Ovary (tissue), 9 donors: ENCODE results near the gene ST3GAL5. TPM values are rescaled to one million over a fixed set of nuclear protein-coding genes. Genes with fewer than 3 reads are reported as not detected.

Experiments
- DNase-seq, 5 donors: peaks; one replicate each; pipeline ENCODE4 v3.0.0-alpha.2; 2019 to 2020
- H3K27ac ChIP-seq, 2 donors: fragments of 200-600 bp; one replicate each; pipeline versions ENCODE4 v1.5.1 to v1.8.0; 2019 to 2022
- H3K27me3 ChIP-seq: fragments of 200-600 bp; one replicate; pipeline ENCODE4 v1.8.0; 2022
- H3K36me3 ChIP-seq: fragments of 200-600 bp; sonication (generic); one replicate; pipeline ENCODE4 v1.5.1; 2019
- H3K4me1 ChIP-seq: one replicate; pipeline ENCODE4 v1.8.1; 2013; ENCODE audit warnings: mild to moderate bottlenecking, moderate library complexity; ENCODE audit not compliant: insufficient read depth
- H3K4me3 ChIP-seq: fragments of 200-600 bp; sonication (generic); one replicate; pipeline ENCODE4 v1.5.1; 2017
- H3K9me3 ChIP-seq, 2 donors: fragments of 200-600 bp in 1 of 2; sonication (generic) in 1 of 2; one replicate each; pipeline versions ENCODE4 v1.5.1 to v1.8.1; 2013 to 2019; ENCODE audit warnings: mild to moderate bottlenecking in 1 of 2, moderate library complexity in 1 of 2
- EP300 ChIP-seq: sonication (generic); formaldehyde crosslinking; IDR thresholded peaks from one replicate; pipeline ENCODE4 v1.6.1; 2017; ENCODE audit warnings: antibody characterized with exemption
- POLR2A ChIP-seq: fragments of 450-650 bp; IDR thresholded peaks from one replicate; pipeline ENCODE4 v1.6.1; 2017; ENCODE audit warnings: antibody characterized with exemption, mild to moderate bottlenecking, moderate library complexity
- WGBS, 3 donors: extraction: QIAGEN DNeasy Blood & Tissue Kit in 1 of 3; methylation state at CpG; one replicate each; pipeline versions ENCODE4 v1.1.5 to v1.1.7; 2013 to 2017; 5-methylcytosine and 5-hydroxymethylcytosine counted together
- intact Hi-C, 4 donors: fragments of 100-400 bp; cut with DNase I; formaldehyde crosslinking; loops; one replicate each; pipeline versions ENCODE4 v1.11.0 to v1.15.1; 2022 to 2023
- polyA plus RNA-seq, 2 donors: library from polyadenylated mRNA; stranded (reverse); fragments of 200-250 nt in 1 of 2; fragments of 350-450 nt in 1 of 2; fragmentation: Illumina TruSeq in 1 of 2; extraction: RNeasy Lipid Tissue Mini Kit (QIAGEN cat#74804) in 1 of 2; gene quantifications; one replicate each; pipeline ENCODE4 v1.2.3, GENCODE V29; 2013 to 2014
- total RNA-seq, 7 donors: library from RNA; depleted of rRNA in 2 of 7; stranded (reverse); fragments of >200 nt in 2 of 7; fragmentation: NEBNext Ultra II Directional in 3 of 7; extraction: Animal tissue kit (Norgen Biotek cat#: 25700) in 3 of 7; gene quantifications; one replicate each; pipeline versions ENCODE4 v1.1.0 to v1.2.4, GENCODE V29; 2016 to 2023
- TF ChIP-seq, protein P1 (sequence below), 3 donors: fragments of 450-650 bp in 2 of 3; fragments of 200-600 bp in 1 of 3; IDR thresholded peaks; one replicate each; pipeline versions ENCODE4 v1.5.1 to v1.8.0; 2016 to 2022; ENCODE audit warnings: antibody characterized with exemption in 3 of 3, mild to moderate bottlenecking in 1 of 3
- donor health status: DM: no; HTN: no; CAD: no; lungs with moderate emphysema.
- donor health status: DM: no; HTN: no; CAD: no.
- donor health status: Bipolar disorder and iron deficiency.
- donor health status: DM: yes; HTN: yes; CAD: no.
- donor health status: DM: no; HTN: no; CAD: no.
- donor health status: DM: yes; HTN: yes; CAD: no.

The ST3GAL5 gene
- total and polyA plus RNA-seq, 9 donors, result 11.6 to 52.7 (median 22.2) TPM

DNA sequence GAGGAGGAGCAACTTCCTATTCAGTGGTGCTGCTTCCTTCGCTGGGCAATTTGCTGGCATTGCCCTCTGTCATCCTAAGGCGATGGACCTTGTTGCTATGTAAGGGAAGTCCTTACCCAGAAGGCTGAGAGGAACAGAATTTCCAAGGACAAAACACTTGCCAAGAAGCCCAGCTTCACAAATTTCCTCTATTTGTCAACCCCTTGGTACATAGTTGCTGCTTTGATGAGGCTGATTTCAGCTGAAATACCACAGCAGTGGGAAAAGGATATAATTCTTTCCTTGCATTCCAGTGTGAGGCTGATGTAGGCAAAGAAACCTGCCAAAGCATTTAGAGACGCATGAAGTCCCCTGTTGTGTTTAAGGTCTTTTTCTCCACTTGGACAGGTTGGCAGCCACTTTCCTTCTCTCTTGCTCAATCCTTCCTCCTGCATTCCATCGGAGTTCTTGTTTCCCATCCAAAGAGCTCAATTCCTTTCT, 16.4 kb upstream of the ST3GAL5 start:
- Histone ChIP-seq H3K9me3 (no peaks in the 10 kb centered on the region), H3K4me1 (peaks cover 10% of the 10 kb centered on the region), H3K36me3 (no peaks in the 10 kb centered on the region), H3K27me3 (no peaks in the 10 kb centered on the region), H3K27ac (peak overlapping the region in 1 of 2 donors; percentile 5), H3K4me3 (no peak overlapping the region)
- intact Hi-C loops, result no loop called here
- no peak for TF ChIP-seq POLR2A
- TF ChIP-seq, protein P1, sequence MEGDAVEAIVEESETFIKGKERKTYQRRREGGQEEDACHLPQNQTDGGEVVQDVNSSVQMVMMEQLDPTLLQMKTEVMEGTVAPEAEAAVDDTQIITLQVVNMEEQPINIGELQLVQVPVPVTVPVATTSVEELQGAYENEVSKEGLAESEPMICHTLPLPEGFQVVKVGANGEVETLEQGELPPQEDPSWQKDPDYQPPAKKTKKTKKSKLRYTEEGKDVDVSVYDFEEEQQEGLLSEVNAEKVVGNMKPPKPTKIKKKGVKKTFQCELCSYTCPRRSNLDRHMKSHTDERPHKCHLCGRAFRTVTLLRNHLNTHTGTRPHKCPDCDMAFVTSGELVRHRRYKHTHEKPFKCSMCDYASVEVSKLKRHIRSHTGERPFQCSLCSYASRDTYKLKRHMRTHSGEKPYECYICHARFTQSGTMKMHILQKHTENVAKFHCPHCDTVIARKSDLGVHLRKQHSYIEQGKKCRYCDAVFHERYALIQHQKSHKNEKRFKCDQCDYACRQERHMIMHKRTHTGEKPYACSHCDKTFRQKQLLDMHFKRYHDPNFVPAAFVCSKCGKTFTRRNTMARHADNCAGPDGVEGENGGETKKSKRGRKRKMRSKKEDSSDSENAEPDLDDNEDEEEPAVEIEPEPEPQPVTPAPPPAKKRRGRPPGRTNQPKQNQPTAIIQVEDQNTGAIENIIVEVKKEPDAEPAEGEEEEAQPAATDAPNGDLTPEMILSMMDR (IDR thresholded peaks at IDR 0.05), result no peak
- DNase-seq, result peak in 2 of 5 donors; percentile 46 to 59
- WGBS, 3 donors, result 33 to 42% (median 34%) methylated on average over 4 of the region's 4 CpGs

DNA sequence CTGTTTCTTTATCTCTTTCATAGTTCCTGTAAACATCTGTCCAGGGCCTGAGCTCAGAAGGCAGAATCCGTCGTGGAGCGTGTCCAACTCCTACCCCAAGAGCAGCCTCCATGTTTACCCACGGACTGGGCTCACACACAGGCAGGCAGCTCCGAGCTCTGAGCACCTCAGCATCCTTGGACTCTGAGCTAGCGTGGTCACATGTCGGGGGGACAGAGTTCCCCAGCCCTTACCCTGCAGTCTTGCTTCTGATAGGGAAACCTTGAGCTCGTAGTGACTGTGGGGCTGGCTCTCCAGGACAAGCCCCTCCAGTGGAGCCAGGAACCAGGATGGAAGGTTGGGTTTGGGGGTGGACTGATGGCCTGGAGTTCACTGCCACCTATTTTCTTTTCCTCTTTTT, 15.1 kb upstream of the ST3GAL5 start:
- 82 to 89% (median 88%) methylated on average over 8 of the region's 8 CpGs for WGBS, 3 donors
- TF ChIP-seq POLR2A (no peak), EP300 (no peak)
- TF ChIP-seq, protein P1 (IDR thresholded peaks at IDR 0.05), result no peak
- H3K36me3 ChIP-seq, result no peaks in the 10 kb centered on the region
- H3K27me3 ChIP-seq, result no peaks in the 10 kb centered on the region
- no peak overlapping the region for H3K4me3 ChIP-seq
- intact Hi-C loops, result no loop called here
- no peak for DNase-seq
- H3K27ac ChIP-seq, result no peak overlapping the region
- no peaks in the 10 kb centered on the region for H3K9me3 ChIP-seq
- peaks cover 9% of the 10 kb centered on the region for H3K4me1 ChIP-seq

DNA sequence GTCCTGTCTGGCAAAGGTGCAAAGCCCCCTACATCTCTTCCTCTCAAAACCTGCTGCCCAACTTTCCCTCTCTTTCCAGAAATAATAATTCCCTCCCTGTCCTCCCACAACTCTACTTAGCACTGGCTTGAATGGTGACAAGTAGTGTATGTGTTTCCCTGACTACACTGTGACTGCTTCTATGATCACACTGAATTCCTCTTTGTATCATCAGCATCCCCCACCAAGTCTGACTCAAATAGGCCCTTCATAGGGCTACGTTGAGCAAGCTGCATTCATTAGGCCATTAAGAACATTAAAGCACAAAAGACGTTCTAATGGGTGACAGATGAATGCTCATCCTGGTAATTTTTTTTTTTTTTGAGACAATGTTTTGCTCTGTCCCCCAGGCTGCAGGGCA, 13.7 kb upstream of the ST3GAL5 start:
- H3K9me3 ChIP-seq, result no peaks in the 10 kb centered on the region
- intact Hi-C loops, result no loop called here
- no peak overlapping the region for H3K4me3 ChIP-seq
- no peak for DNase-seq
- no peaks in the 10 kb centered on the region for H3K27me3 ChIP-seq
- no peak overlapping the region for H3K27ac ChIP-seq
- peaks cover 9% of the 10 kb centered on the region for H3K4me1 ChIP-seq
- H3K36me3 ChIP-seq, result no peaks in the 10 kb centered on the region
- TF ChIP-seq EP300, result no peak
- TF ChIP-seq, protein P1 (IDR thresholded peaks at IDR 0.05), result no peak
- no peak for TF ChIP-seq POLR2A
- WGBS, 3 donors, result 34 to 65% (median 53%) methylated on average over 2 of the region's 2 CpGs

GRCh38 chr2:85901155-85901554, 12.4 kb upstream of the ST3GAL5 start:
- Histone ChIP-seq H3K36me3 (no peaks in the 10 kb centered on the region), H3K4me1 (peaks cover 9% of the 10 kb centered on the region), H3K27me3 (no peaks in the 10 kb centered on the region), H3K4me3 (no peak overlapping the region), H3K9me3 (no peaks in the 10 kb centered on the region), H3K27ac (no peak overlapping the region)
- DNase-seq, result no peak
- WGBS, 3 donors, result 47 to 75% (median 66%) methylated on average over 2 of the region's 2 CpGs
- intact Hi-C loops, result no loop called here
- TF ChIP-seq POLR2A (no peak), EP300 (no peak)
- TF ChIP-seq, protein P1 (IDR thresholded peaks at IDR 0.05), result no peak
